Glutamatergic neuron (in vitro differentiated cells): Measurements from ENCODE around the gene GALNT2. TPM values are rescaled to one million over a fixed set of nuclear protein-coding genes. Genes with fewer than 3 reads are reported as not detected.

Experiments
- DNase-seq: peaks from one replicate; pipeline ENCODE4 v3.0.0; 2022
- H3K27ac Mint-ChIP-seq: one replicate; pipeline ENCODE4 v1.8.0; 2020; ENCODE audit warnings: mild to moderate bottlenecking, mixed read lengths, inconsistent platforms; ENCODE audit not compliant: unreplicated experiment
- H3K27me3 Mint-ChIP-seq: one replicate; pipeline ENCODE4 v1.8.0; 2020; ENCODE audit warnings: mild to moderate bottlenecking, moderate library complexity, mixed read lengths, inconsistent platforms; ENCODE audit not compliant: unreplicated experiment
- H3K36me3 Mint-ChIP-seq: one replicate; pipeline ENCODE4 v1.8.0; 2020; ENCODE audit warnings: mild to moderate bottlenecking, mixed read lengths, inconsistent platforms; ENCODE audit not compliant: unreplicated experiment
- H3K4me1 Mint-ChIP-seq: one replicate; pipeline ENCODE4 v1.8.0; 2020; ENCODE audit warnings: mild to moderate bottlenecking, low read depth, mixed read lengths, inconsistent platforms; ENCODE audit not compliant: unreplicated experiment
- H3K4me3 Mint-ChIP-seq: one replicate; pipeline ENCODE4 v1.8.0; 2020; ENCODE audit warnings: mild to moderate bottlenecking, mixed read lengths, inconsistent platforms; ENCODE audit not compliant: unreplicated experiment
- H3K9me3 Mint-ChIP-seq: one replicate; pipeline ENCODE4 v1.8.0; 2020; ENCODE audit warnings: mild to moderate bottlenecking, moderate library complexity, mixed read lengths, inconsistent platforms; ENCODE audit not compliant: unreplicated experiment
- total RNA-seq: library from RNA; stranded (reverse); fragmentation: NEBNext Ultra II Directional; extraction: Animal tissue kit (Norgen Biotek cat#: 25700); gene quantifications from one replicate; pipeline ENCODE4 v1.2.1, GENCODE V29; 2021; ENCODE audit not compliant: unreplicated experiment
- TF ChIP-seq, protein P1 (sequence below): fragments of 200-600 bp; sonication (generic); IDR thresholded peaks from one replicate; pipeline ENCODE4 v1.5.0; 2021; ENCODE audit not compliant: partially characterized antibody, unreplicated experiment

The GALNT2 gene
- total RNA-seq, 1 donor from 2014 or later = 35.2 TPM

DNA sequence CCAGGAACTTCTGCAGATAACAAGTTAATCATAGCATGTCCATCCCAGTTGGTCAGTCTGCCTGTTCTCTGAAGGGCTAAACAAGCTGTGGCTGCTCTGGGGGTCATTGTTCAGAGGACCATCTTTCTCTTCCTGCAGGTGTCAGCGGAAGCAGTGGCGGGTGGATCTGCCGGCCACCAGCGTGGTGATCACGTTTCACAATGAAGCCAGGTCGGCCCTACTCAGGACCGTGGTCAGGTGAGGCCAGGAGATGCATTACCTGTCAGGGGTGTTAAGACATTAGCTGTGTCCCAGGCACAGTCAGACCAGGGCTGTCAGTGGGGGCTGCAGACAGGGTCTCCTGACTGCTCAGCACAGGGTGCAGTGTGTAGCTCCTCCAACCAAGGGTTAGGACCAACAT, 168.8 kb downstream of the GALNT2 start:
- Mint-ChIP-seq H3K9me3 (no peaks in the 10 kb centered on the region), H3K27ac (no peak overlapping the region), H3K27me3 (peaks cover 1% of the 10 kb centered on the region), H3K36me3 (peaks cover 4% of the 10 kb centered on the region), H3K4me3 (no peak overlapping the region), H3K4me1 (peaks cover 22% of the 10 kb centered on the region)
- DNase-seq = no peak
- TF ChIP-seq, protein P1, sequence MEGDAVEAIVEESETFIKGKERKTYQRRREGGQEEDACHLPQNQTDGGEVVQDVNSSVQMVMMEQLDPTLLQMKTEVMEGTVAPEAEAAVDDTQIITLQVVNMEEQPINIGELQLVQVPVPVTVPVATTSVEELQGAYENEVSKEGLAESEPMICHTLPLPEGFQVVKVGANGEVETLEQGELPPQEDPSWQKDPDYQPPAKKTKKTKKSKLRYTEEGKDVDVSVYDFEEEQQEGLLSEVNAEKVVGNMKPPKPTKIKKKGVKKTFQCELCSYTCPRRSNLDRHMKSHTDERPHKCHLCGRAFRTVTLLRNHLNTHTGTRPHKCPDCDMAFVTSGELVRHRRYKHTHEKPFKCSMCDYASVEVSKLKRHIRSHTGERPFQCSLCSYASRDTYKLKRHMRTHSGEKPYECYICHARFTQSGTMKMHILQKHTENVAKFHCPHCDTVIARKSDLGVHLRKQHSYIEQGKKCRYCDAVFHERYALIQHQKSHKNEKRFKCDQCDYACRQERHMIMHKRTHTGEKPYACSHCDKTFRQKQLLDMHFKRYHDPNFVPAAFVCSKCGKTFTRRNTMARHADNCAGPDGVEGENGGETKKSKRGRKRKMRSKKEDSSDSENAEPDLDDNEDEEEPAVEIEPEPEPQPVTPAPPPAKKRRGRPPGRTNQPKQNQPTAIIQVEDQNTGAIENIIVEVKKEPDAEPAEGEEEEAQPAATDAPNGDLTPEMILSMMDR = no peak

DNA sequence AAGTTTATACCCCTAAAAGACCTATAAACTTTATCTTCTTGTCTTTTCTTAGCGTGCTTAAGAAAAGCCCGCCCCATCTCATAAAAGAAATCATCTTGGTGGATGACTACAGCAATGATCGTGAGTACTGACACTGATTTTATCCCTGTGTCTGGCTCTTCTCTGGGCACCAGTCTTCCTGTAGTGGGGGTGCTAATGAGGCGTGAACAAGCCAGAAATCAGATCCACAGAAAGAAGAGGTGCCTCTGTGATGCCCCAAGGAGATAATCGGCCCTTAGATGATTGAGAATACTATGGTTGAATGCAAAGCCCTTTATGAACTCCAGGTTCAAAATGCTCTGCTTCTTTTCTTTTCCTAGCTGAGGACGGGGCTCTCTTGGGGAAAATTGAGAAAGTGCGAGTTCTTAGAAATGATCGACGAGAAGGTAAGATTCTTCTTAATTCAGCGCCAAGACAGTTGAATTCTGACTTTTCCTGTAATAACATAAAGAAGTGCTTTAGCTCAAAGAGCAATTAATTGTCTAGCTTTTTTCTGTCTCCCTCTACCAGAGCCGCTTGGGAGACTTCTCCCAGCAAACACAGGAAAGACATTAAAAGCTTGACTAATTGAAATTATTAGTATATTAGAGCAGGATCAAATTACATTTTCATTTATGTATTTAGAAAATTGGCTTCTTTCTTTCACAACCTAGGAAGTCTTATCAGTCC, 169.4 kb downstream of the GALNT2 start:
- H3K27ac Mint-ChIP-seq = no peak overlapping the region
- no peaks in the 10 kb centered on the region for H3K9me3 Mint-ChIP-seq
- TF ChIP-seq, protein P1 = no peak
- H3K4me1 Mint-ChIP-seq = peaks cover 17% of the 10 kb centered on the region
- H3K36me3 Mint-ChIP-seq = peaks cover 6% of the 10 kb centered on the region
- H3K4me3 Mint-ChIP-seq = no peak overlapping the region
- DNase-seq = no peak
- H3K27me3 Mint-ChIP-seq = peaks cover 1% of the 10 kb centered on the region

DNA sequence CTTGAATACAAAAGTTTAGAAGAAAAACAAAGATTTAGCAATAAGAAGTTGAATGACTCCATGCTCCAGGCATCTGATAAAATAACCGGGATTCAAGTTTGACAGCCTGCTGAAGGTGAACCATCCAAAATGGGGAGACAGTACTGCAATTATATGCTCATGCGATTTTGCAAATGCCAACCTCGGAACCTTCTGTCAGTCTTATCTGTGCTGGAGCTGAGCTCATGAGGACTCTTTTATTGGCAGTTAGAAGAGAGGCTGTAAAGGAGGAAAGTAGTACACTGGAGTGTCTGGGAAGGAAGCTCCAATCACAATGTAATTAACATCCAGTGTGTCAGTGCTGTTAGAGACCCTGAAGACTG, 170.0 kb downstream of the GALNT2 start:
- Mint-ChIP-seq H3K9me3 (no peaks in the 10 kb centered on the region), H3K4me1 (peaks cover 14% of the 10 kb centered on the region), H3K4me3 (no peak overlapping the region), H3K36me3 (peaks cover 6% of the 10 kb centered on the region), H3K27me3 (peaks cover 1% of the 10 kb centered on the region), H3K27ac (no peak overlapping the region)
- DNase-seq = no peak
- TF ChIP-seq, protein P1 = no peak

DNA sequence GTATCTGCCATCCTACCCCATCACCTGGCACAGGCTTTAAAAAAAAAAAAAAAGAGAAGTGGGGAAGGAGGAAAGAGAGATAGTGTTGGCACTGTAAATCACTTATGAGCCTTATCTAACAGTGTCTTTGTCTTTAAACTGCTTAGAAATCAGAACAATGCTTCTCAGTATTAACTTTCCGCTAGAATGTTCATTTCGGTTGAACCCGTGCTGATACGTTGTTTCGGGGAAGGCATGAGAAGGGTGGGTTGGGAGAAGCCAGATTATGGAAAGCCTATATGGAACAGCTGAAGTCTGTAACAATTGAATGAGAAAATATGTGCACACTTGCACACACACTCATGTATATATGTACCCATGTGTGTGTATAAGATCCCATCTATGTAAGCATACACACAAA, 170.8 kb downstream of the GALNT2 start:
- TF ChIP-seq, protein P1 = no peak
- DNase-seq = no peak
- H3K36me3 Mint-ChIP-seq = peaks cover 6% of the 10 kb centered on the region
- H3K4me3 Mint-ChIP-seq = no peak overlapping the region
- H3K27ac Mint-ChIP-seq = no peak overlapping the region
- H3K4me1 Mint-ChIP-seq = peaks cover 6% of the 10 kb centered on the region
- peaks cover 1% of the 10 kb centered on the region for H3K27me3 Mint-ChIP-seq
- no peaks in the 10 kb centered on the region for H3K9me3 Mint-ChIP-seq

DNA sequence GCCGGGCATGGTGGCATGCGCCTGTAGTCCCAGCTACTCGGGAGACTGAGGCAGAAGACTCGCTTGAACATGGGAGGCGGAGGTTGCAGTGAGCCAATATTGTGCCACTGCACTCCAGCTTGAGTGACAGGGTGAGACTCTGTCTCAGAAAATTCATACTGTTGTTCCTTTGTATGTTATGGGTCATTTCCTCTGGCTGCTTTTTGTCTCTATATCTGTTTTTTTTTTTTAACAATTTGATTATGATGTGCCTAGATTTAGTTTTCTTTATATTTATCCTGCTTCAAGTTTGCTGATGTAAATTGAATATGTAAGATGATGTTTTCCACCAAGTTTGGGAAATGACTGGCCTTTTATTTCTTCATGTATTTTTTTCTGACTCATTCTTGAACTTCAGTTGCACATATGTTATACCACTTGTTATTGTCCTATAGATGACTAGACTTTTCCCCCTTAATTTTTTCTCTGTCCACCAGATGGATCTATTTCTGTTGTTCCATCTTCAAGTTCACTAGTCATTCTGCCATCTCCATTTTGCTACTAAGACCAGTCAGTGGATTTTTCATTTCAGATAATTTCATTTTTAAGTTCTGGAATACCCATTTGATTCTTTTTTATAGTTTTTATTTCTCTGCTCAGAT, 173.5 kb downstream of the GALNT2 start:
- H3K4me3 Mint-ChIP-seq = no peak overlapping the region
- peaks cover 5% of the 10 kb centered on the region for H3K27me3 Mint-ChIP-seq
- no peak overlapping the region for H3K27ac Mint-ChIP-seq
- H3K36me3 Mint-ChIP-seq = peaks cover 6% of the 10 kb centered on the region
- TF ChIP-seq, protein P1 = no peak
- no peaks in the 10 kb centered on the region for H3K9me3 Mint-ChIP-seq
- no peak for DNase-seq
- H3K4me1 Mint-ChIP-seq = no peaks in the 10 kb centered on the region
